HCT116 (cell line): ENCODE results near the gene RNF32. TPM values are rescaled to one million over a fixed set of nuclear protein-coding genes. Genes with fewer than 3 reads are reported as not detected.

Experiments
- ATAC-seq: fragments of 200-7000 bp; cut with Tn5 transposase; 2 replicates; pipeline ENCODE4 v1.9.1; 2020; ENCODE audit warnings: mild to moderate bottlenecking, moderate library complexity
- BruUV-seq: library from RNA; stranded (reverse); fragments of 400-500 nt; replicated peaks from 2 replicates; lab custom pipeline; 2021; lab: Mats Ljungman, UMichigan
- CTCF ChIA-PET: fragments of 300-600 bp; sonication (Branson Sonifier 250); formaldehyde crosslinking; loops from one replicate; lab custom pipeline; 2021; ENCODE audit warnings: antibody characterized with exemption; lab: Charles Lee
- POLR2A ChIA-PET: fragments of 300-600, 350-600 bp; sonication (Branson Sonifier 250); formaldehyde crosslinking; loops from one replicate; lab custom pipeline; 2021; ENCODE audit warnings: antibody characterized with exemption; lab: Charles Lee
- RAD21 ChIA-PET, 2 experiments: fragments of 300-600 bp; sonication (Branson Sonifier 250); formaldehyde crosslinking; loops; one replicate each; lab custom pipeline; 2023; ENCODE audit warnings: low total read pairs in 2 of 2; ENCODE audit not compliant: uncharacterized antibody in 2 of 2, unreplicated experiment in 2 of 2, low non-redundant PET in 1 of 2; lab: Charles Lee
- DNase-seq: peaks from one replicate; pipeline ENCODE4 v3.0.0-alpha.2; 2010; ENCODE audit warnings: low read depth, low spot score
- H2AFZ ChIP-seq: fragments of 200-600 bp; shearing (Covaris generic), sonication (generic); 2 replicates; pipeline ENCODE4 v1.6.1; 2017; ENCODE audit warnings: low read depth, mixed run types, mixed read lengths, antibody characterized with exemption, low read length; ENCODE audit not compliant: poor library complexity, severe bottlenecking
- H3K27ac ChIP-seq: 2 replicates; pipeline ENCODE4 v1.5.1; 2012; ENCODE audit warnings: low read depth, low read length
- H3K27me3 ChIP-seq: fragments of 200-600 bp; sonication (generic); 2 replicates; pipeline ENCODE4 v1.6.1; 2016; ENCODE audit warnings: mixed run types, low read length, mixed read lengths; ENCODE audit not compliant: insufficient read depth
- H3K36me3 ChIP-seq, 2 experiments: fragments of 200-500 bp in 1 of 2; fragments of 200-600 bp in 1 of 2; sonication (Bioruptor generic) in 1 of 2; sonication (generic) in 1 of 2; 2 replicates each; pipeline versions ENCODE4 v1.5.1 to v1.6.1; 2014 to 2016; ENCODE audit warnings: low read length in 2 of 2, inconsistent platforms in 1 of 2, mixed read lengths in 1 of 2, mixed run types in 1 of 2; ENCODE audit not compliant: insufficient read depth in 2 of 2, control insufficient read depth in 1 of 2
- H3K4me1 ChIP-seq, 2 experiments: fragments of 200-600 bp in 1 of 2; sonication (generic) in 1 of 2; 2 replicates each; pipeline versions ENCODE4 v1.5.1 to v1.6.1; 2012 to 2017; ENCODE audit warnings: low read length in 2 of 2, inconsistent platforms in 1 of 2, mild to moderate bottlenecking in 1 of 2, mixed read lengths in 1 of 2, mixed run types in 1 of 2, moderate library complexity in 1 of 2; ENCODE audit not compliant: insufficient read depth in 2 of 2, control insufficient read depth in 1 of 2
- H3K4me2 ChIP-seq: fragments of 200-600 bp; sonication (generic); 2 replicates; pipeline ENCODE4 v1.6.1; 2017; ENCODE audit warnings: mixed run types, low read length, mixed read lengths
- H3K4me3 ChIP-seq, 2 experiments: fragments of 200-600 bp in 1 of 2; sonication (generic) in 1 of 2; replicated peaks in 1 of 2; 2 replicates each; pipeline ENCODE4 v1.5.1; 2011 to 2016; ENCODE audit warnings: low read length in 2 of 2, control low read depth in 1 of 2, low read depth in 1 of 2, mild to moderate bottlenecking in 1 of 2, mixed read lengths in 1 of 2, mixed run types in 1 of 2
- H3K79me2 ChIP-seq: fragments of 200-600 bp; sonication (generic); 2 replicates; pipeline ENCODE4 v1.6.1; 2017; ENCODE audit warnings: mild to moderate bottlenecking, mixed run types, low read length, moderate library complexity, mixed read lengths; ENCODE audit not compliant: insufficient read depth
- H3K9ac ChIP-seq: fragments of 200-600 bp; sonication (generic); 2 replicates; pipeline ENCODE4 v1.6.1; 2016; ENCODE audit warnings: low read length, mixed read lengths
- H3K9me2 ChIP-seq: fragments of 200-600 bp; sonication (generic), shearing (Covaris generic); 2 replicates; pipeline ENCODE4 v1.6.1; 2017; ENCODE audit warnings: mixed run types, mild to moderate bottlenecking, moderate library complexity; ENCODE audit not compliant: insufficient read depth
- H3K9me3 ChIP-seq, 2 experiments: fragments of 200-500 bp in 1 of 2; fragments of 200-600 bp in 1 of 2; sonication (Bioruptor generic) in 1 of 2; sonication (generic) in 1 of 2; 2 replicates each; pipeline ENCODE4 v1.6.1; 2014 to 2017; ENCODE audit warnings: low read length in 2 of 2, mixed read lengths in 2 of 2, inconsistent platforms in 1 of 2, low read depth in 1 of 2, mild to moderate bottlenecking in 1 of 2, mixed run types in 1 of 2, moderate library complexity in 1 of 2; ENCODE audit not compliant: control insufficient read depth in 1 of 2, insufficient read depth in 1 of 2
- H4K20me1 ChIP-seq: fragments of 200-600 bp; sonication (generic), shearing (Covaris generic); 2 replicates; pipeline ENCODE4 v1.6.1; 2017; ENCODE audit warnings: mixed run types, mild to moderate bottlenecking, moderate library complexity; ENCODE audit not compliant: insufficient read depth
- CTCF ChIP-seq, 3 experiments: fragments of 200-600 bp in 1 of 3; sonication (generic) in 1 of 3; IDR thresholded peaks in 2 of 3; conservative IDR thresholded peaks in 1 of 3; 2 replicates each; pipeline ENCODE4 v1.5.1; 2012 to 2017; ENCODE audit warnings: low read depth in 2 of 3, low read length in 2 of 3, antibody characterized with exemption in 1 of 3, borderline replicate concordance in 1 of 3, control low read depth in 1 of 3, mild to moderate bottlenecking in 1 of 3, mixed read lengths in 1 of 3, mixed run types in 1 of 3, moderate library complexity in 1 of 3; ENCODE audit not compliant: insufficient read depth in 1 of 3
- EGR1 ChIP-seq: IDR thresholded peaks from 2 replicates; pipeline ENCODE4 v1.6.1; 2012; ENCODE audit warnings: low read depth
- ELF1 ChIP-seq: IDR thresholded peaks from 2 replicates; pipeline ENCODE4 v1.6.1; 2012; ENCODE audit warnings: low read depth, borderline replicate concordance
- EZH2 ChIP-seq: fragments of 200-600 bp; sonication (generic); IDR thresholded peaks from 2 replicates; pipeline ENCODE4 v1.6.1; 2017; ENCODE audit warnings: antibody characterized with exemption, mixed run types
- FOSL1 ChIP-seq: IDR thresholded peaks from 2 replicates; pipeline ENCODE4 v1.6.1; 2012; ENCODE audit warnings: low read depth
- MAX ChIP-seq: IDR thresholded peaks from 2 replicates; pipeline ENCODE4 v1.6.1; 2012
- POLR2A ChIP-seq: IDR thresholded peaks from 2 replicates; pipeline ENCODE4 v1.7.0; 2011; ENCODE audit warnings: borderline replicate concordance; ENCODE audit not compliant: insufficient read depth, insufficient read length; ENCODE audit errors: extremely low read depth
- POLR2AphosphoS5 ChIP-seq: IDR thresholded peaks from 2 replicates; pipeline ENCODE4 v1.6.1; 2011; ENCODE audit warnings: mild to moderate bottlenecking, low read depth, low read length, moderate library complexity
- SIN3A ChIP-seq: IDR thresholded peaks from 2 replicates; pipeline ENCODE4 v1.6.1; 2012; ENCODE audit warnings: low read depth
- SRF ChIP-seq: IDR thresholded peaks from 2 replicates; pipeline ENCODE4 v1.6.1; 2012; ENCODE audit warnings: low read depth
- TCF7L2 ChIP-seq: IDR thresholded peaks from 2 replicates; pipeline ENCODE4 v1.7.0; 2011; ENCODE audit warnings: borderline replicate concordance, inconsistent platforms; ENCODE audit not compliant: insufficient read depth, insufficient read length; ENCODE audit errors: extremely low read depth
- YY1 ChIP-seq: IDR thresholded peaks from 2 replicates; pipeline ENCODE4 v1.6.1; 2011; ENCODE audit warnings: low read length, low read depth, moderate library complexity, mild to moderate bottlenecking; ENCODE audit not compliant: insufficient replicate concordance; ENCODE audit errors: extremely low read depth
- ZNF274 ChIP-seq: fragments of 200-500 bp; sonication (Bioruptor generic); IDR thresholded peaks from 2 replicates; pipeline ENCODE4 v1.6.1; 2014; ENCODE audit warnings: mild to moderate bottlenecking, low read depth, low read length, inconsistent platforms
- intact Hi-C: fragments of 100-400 bp; cut with micrococcal nuclease; formaldehyde crosslinking; loops from 2 replicates; pipeline ENCODE4 v1.10.0; 2022
- total RNA-seq: library from RNA; stranded (reverse); gene quantifications from one replicate; pipeline ENCODE4 v1.2.1, GENCODE V29; 2021; ENCODE audit not compliant: unreplicated experiment
- TF ChIP-seq, protein P1 (sequence below): IDR thresholded peaks from 2 replicates; pipeline ENCODE4 v1.6.1; 2012; ENCODE audit warnings: low read depth

RNF32 gene
- total RNA-seq, 1 experiment from 2014 or later: 3.4 TPM

GRCh38 chr7:156661637-156662036 is 21.1 kb downstream of the RNF32 start (continued):
- TF ChIP-seq CTCF (IDR thresholded peaks at IDR 0.05 in 2 of 3, conservative IDR thresholded peaks at IDR 0.05 in 1 of 3; ENCODE audit: borderline replicate concordance in 1 of 3, insufficient read depth in 1 of 3, low read depth in 2 of 3, low read length in 2 of 3): no peak
- no peak for TF ChIP-seq POLR2A
- TF ChIP-seq FOSL1: no peak
- TF ChIP-seq ELF1: no peak
- TF ChIP-seq TCF7L2: no peak
- TF ChIP-seq YY1: no peak
- no peak for TF ChIP-seq EZH2
- no peak for TF ChIP-seq MAX
- TF ChIP-seq SIN3A: no peak
- TF ChIP-seq POLR2AphosphoS5: no peak
- TF ChIP-seq SRF: no peak
- no peak for TF ChIP-seq EGR1
- TF ChIP-seq ZNF274: no peak

DNA sequence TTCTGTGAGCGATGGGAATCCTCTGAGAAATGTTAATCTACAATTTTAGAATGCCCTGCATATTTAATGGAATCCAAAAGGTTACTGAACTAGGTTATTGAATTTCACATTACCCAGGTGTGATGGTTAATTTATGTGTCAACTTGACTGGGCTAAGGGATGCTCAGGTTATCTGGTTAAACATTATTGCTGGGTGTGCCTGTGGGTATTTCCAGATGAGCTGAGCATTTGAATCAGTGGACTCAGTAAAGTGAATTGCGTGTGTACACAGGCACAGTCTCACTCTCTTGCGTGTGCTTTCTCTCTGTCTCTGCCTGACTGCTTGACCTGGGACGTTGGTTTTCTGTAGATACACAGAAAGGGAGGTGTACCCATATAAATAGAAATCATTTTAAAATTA is 21.7 kb downstream of the RNF32 start:
- Histone ChIP-seq H3K4me3 (no peak overlapping the region), H2AFZ (no peak overlapping the region), H3K4me1 (no peaks in the 10 kb centered on the region), H3K9me3 (no peaks in the 10 kb centered on the region), H3K9me2 (no peaks in the 10 kb centered on the region), H3K27ac (no peak overlapping the region), H3K79me2 (no peaks in the 10 kb centered on the region), H4K20me1 (no peaks in the 10 kb centered on the region), H3K4me2 (no peak overlapping the region), H3K27me3 (no peaks in the 10 kb centered on the region)
- no peak for ATAC-seq
- intact Hi-C loops: no loop called here
- ChIA-PET CTCF (no interaction called here), POLR2A (no interaction called here)
- BruUV-seq: no TSS peak
- no peak for DNase-seq
- TF ChIP-seq ELF1 (no peak), FOSL1 (no peak)
- TF ChIP-seq, protein P1, sequence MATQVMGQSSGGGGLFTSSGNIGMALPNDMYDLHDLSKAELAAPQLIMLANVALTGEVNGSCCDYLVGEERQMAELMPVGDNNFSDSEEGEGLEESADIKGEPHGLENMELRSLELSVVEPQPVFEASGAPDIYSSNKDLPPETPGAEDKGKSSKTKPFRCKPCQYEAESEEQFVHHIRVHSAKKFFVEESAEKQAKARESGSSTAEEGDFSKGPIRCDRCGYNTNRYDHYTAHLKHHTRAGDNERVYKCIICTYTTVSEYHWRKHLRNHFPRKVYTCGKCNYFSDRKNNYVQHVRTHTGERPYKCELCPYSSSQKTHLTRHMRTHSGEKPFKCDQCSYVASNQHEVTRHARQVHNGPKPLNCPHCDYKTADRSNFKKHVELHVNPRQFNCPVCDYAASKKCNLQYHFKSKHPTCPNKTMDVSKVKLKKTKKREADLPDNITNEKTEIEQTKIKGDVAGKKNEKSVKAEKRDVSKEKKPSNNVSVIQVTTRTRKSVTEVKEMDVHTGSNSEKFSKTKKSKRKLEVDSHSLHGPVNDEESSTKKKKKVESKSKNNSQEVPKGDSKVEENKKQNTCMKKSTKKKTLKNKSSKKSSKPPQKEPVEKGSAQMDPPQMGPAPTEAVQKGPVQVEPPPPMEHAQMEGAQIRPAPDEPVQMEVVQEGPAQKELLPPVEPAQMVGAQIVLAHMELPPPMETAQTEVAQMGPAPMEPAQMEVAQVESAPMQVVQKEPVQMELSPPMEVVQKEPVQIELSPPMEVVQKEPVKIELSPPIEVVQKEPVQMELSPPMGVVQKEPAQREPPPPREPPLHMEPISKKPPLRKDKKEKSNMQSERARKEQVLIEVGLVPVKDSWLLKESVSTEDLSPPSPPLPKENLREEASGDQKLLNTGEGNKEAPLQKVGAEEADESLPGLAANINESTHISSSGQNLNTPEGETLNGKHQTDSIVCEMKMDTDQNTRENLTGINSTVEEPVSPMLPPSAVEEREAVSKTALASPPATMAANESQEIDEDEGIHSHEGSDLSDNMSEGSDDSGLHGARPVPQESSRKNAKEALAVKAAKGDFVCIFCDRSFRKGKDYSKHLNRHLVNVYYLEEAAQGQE: no peak
- TF ChIP-seq, all 23 proteins: peak for 0
- Histone ChIP-seq H3K9ac (no peak overlapping the region), H3K36me3 (no peaks in the 10 kb centered on the region)
- RAD21 ChIA-PET: no interaction called here
